Gastrocnemius medialis (tissue), 4 donors: ENCODE results near the gene DLD. TPM values are rescaled to one million over a fixed set of nuclear protein-coding genes. Genes with fewer than 3 reads are reported as not detected.

Source experiments
- ATAC-seq, 2 donors: fragments of 150-250 bp; one replicate each; pipeline ENCODE4 v1.9.1; 2016
- DNase-seq, 2 donors: peaks; one replicate each; pipeline ENCODE4 v3.0.0-alpha.2; 2019
- H3K27ac ChIP-seq, 4 donors: fragments of 200-600 bp; sonication (generic); 1 replicate in 1 of 4; 2 replicates in 3 of 4; pipeline ENCODE4 v1.5.1; 2016 to 2018; ENCODE audit warnings: mild to moderate bottlenecking in 2 of 4, moderate library complexity in 1 of 4
- H3K27me3 ChIP-seq, 3 donors: fragments of 200-600 bp; sonication (generic) in 2 of 3; 1 replicate in 1 of 3; 2 replicates in 2 of 3; pipeline versions ENCODE4 v1.5.1 to v1.6.0; 2016 to 2019; ENCODE audit warnings: mild to moderate bottlenecking in 1 of 3, moderate library complexity in 1 of 3
- H3K36me3 ChIP-seq, 2 donors: fragments of 200-600 bp; sonication (generic) in 1 of 2; one replicate each; pipeline ENCODE4 v1.5.1; 2017 to 2018
- H3K4me1 ChIP-seq, 2 donors: fragments of 200-600 bp; sonication (generic) in 1 of 2; one replicate each; pipeline ENCODE4 v1.5.1; 2016 to 2017; ENCODE audit warnings: mild to moderate bottlenecking in 2 of 2
- H3K4me3 ChIP-seq, 4 donors: fragments of 200-600 bp; sonication (generic) in 3 of 4; 1 replicate in 1 of 4; 2 replicates in 3 of 4; pipeline ENCODE4 v1.5.1; 2016 to 2019; ENCODE audit warnings: mild to moderate bottlenecking in 2 of 4
- H3K9me3 ChIP-seq, 3 donors: fragments of 200-600 bp; sonication (generic) in 2 of 3; 1 replicate in 1 of 3; 2 replicates in 2 of 3; pipeline ENCODE4 v1.5.1; 2016 to 2019
- POLR2A ChIP-seq, 2 donors: fragments of 450-650 bp; IDR thresholded peaks; one replicate each; pipeline ENCODE4 v1.6.1; 2017; ENCODE audit warnings: antibody characterized with exemption in 2 of 2, mild to moderate bottlenecking in 2 of 2, moderate library complexity in 2 of 2
- in situ Hi-C, 4 donors: fragments of 200-750 bp; cut with MboI; loops; one replicate each; pipeline versions ENCODE4 v1.15.0 to v1.8.0; 2017; ENCODE audit warnings: low sequenced_read_pairs in 4 of 4
- intact Hi-C: fragments of 100-400 bp; cut with DNase I; formaldehyde crosslinking; loops from one replicate; pipeline ENCODE4 v1.15.1; 2023; ENCODE audit warnings: low total_unique reads
- total RNA-seq, 4 donors: library from RNA; depleted of rRNA; stranded (reverse); fragments of >200 nt; gene quantifications; one replicate each; pipeline versions ENCODE4 v1.1.0 to v1.2.3, GENCODE V29; 2016
- TF ChIP-seq, protein P1 (sequence below), 5 experiments: fragments of 450-650 bp in 3 of 5; fragments of 200-600 bp in 2 of 5; sonication (generic) in 2 of 5; IDR thresholded peaks in 4 of 5; conservative IDR thresholded peaks in 1 of 5; 1 replicate in 4 of 5; 2 replicates in 1 of 5; pipeline ENCODE4 v1.5.1; 2016 to 2019; ENCODE audit warnings: antibody characterized with exemption in 5 of 5, mild to moderate bottlenecking in 3 of 5, moderate library complexity in 3 of 5

The DLD gene
- total RNA-seq, 4 donors from 2014 or later = 110 to 157 (median 146) TPM

- Histone ChIP-seq H3K4me3 (no peak overlapping the region), H3K27me3 (no peaks in the 10 kb centered on the region), H3K4me1 (peaks cover 11 to 15% of the 10 kb centered on the region in 2 donors), H3K27ac (no peak overlapping the region), H3K36me3 (no peaks in the 10 kb centered on the region), H3K9me3 (no peaks in the 10 kb centered on the region)
- DNase-seq = no peak
- no peak for TF ChIP-seq POLR2A (IDR thresholded peaks at IDR 0.05)
- TF ChIP-seq, protein P1, sequence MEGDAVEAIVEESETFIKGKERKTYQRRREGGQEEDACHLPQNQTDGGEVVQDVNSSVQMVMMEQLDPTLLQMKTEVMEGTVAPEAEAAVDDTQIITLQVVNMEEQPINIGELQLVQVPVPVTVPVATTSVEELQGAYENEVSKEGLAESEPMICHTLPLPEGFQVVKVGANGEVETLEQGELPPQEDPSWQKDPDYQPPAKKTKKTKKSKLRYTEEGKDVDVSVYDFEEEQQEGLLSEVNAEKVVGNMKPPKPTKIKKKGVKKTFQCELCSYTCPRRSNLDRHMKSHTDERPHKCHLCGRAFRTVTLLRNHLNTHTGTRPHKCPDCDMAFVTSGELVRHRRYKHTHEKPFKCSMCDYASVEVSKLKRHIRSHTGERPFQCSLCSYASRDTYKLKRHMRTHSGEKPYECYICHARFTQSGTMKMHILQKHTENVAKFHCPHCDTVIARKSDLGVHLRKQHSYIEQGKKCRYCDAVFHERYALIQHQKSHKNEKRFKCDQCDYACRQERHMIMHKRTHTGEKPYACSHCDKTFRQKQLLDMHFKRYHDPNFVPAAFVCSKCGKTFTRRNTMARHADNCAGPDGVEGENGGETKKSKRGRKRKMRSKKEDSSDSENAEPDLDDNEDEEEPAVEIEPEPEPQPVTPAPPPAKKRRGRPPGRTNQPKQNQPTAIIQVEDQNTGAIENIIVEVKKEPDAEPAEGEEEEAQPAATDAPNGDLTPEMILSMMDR (IDR thresholded peaks at IDR 0.05 in 4 of 5, conservative IDR thresholded peaks at IDR 0.05 in 1 of 5) = no peak
- in situ Hi-C loops (loop anchor here in 3 of 4 donors (25.0 kb wide), 3 partner anchors 279 to 396 kb away; partner anchors contain the start of genes LAMB4 (in 2 of the 3) and GPR22 (in 1 of the 3)), intact Hi-C loops (no loop called here)
- ATAC-seq = no peak
Observed at GRCh38 chr7:107858280-107858679, 32.7 kb upstream of the DLD start.

- in situ Hi-C loops = loop anchor here in 3 of 4 donors (25.0 kb wide), 3 partner anchors 277 to 398 kb away; partner anchors contain the start of genes LAMB4 (in 2 of the 3) and GPR22 (in 1 of the 3)
- Histone ChIP-seq H3K36me3 (no peaks in the 10 kb centered on the region), H3K4me3 (peak overlapping the region in 1 of 4 donors; percentile 14), H3K9me3 (no peaks in the 10 kb centered on the region), H3K27me3 (no peaks in the 10 kb centered on the region), H3K4me1 (peaks cover 11 to 15% of the 10 kb centered on the region in 2 donors), H3K27ac (peak overlapping the region in 1 of 4 donors; percentile 45)
- no peak for TF ChIP-seq POLR2A (IDR thresholded peaks at IDR 0.05)
- TF ChIP-seq, protein P1 (IDR thresholded peaks at IDR 0.05 in 4 of 5, conservative IDR thresholded peaks at IDR 0.05 in 1 of 5) = no peak
- intact Hi-C loops = no loop called here
- no peak for DNase-seq
- no peak for ATAC-seq
Observed at GRCh38 chr7:107860279-107860961, 30.6 kb upstream of the DLD start.

- no peak for TF ChIP-seq POLR2A (IDR thresholded peaks at IDR 0.05)
- TF ChIP-seq, protein P1 (IDR thresholded peaks at IDR 0.05 in 4 of 5, conservative IDR thresholded peaks at IDR 0.05 in 1 of 5) = no peak
- peaks cover 11 to 15% of the 10 kb centered on the region in 2 donors for H3K4me1 ChIP-seq
- in situ Hi-C loops = loop anchor here in 3 of 4 donors (25.0 kb wide), 3 partner anchors 276 to 399 kb away; partner anchors contain the start of genes LAMB4 (in 2 of the 3) and GPR22 (in 1 of the 3)
- H3K27ac ChIP-seq = no peak overlapping the region
- H3K9me3 ChIP-seq = no peaks in the 10 kb centered on the region
- ATAC-seq = no peak
- H3K36me3 ChIP-seq = no peaks in the 10 kb centered on the region
- no peaks in the 10 kb centered on the region for H3K27me3 ChIP-seq
- intact Hi-C loops = no loop called here
- DNase-seq = no peak
- H3K4me3 ChIP-seq = no peak overlapping the region
Observed at GRCh38 chr7:107860981-107861652, 29.9 kb upstream of the DLD start.

DNA sequence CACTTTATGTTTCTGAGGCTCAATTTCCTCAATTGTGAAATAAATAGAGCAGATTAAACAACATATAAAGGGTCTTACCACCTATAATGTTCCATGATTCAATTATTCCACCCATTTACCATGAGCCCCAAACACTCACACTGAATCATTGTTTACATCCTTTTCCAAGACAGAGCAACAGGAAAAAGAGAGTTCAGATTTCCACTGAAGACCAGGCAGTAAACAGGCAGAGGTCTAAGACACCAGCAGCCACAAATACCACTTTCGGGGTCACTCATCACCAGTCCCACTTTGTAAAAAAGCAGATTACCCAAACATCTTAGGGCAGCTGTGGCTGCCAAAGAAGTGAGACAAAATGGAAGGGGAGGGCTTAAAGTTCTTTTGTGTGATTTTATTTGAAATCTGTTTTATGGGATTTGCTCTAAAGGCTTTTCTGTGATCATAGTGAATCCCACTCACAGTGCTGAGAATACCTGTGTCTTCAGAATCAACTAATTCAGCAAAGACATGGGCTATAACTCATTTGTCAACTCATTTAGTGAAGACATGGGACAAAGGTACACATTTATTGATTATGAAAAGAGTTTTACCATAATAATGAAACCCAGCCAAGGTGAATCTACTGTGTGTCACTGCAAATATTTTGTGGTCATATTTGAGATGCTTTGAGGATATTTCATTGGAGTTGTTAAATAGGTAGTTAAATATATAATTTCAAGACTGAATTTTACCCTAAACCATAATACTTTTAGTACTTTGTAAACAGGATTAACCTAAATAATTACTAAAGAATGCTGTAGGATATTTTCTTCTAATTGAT lies 24.8 kb upstream of the DLD start:
- H3K27ac ChIP-seq = no peak overlapping the region
- intact Hi-C loops = no loop called here
- no peaks in the 10 kb centered on the region for H3K36me3 ChIP-seq
- DNase-seq (no peak), ATAC-seq (no peak)
- H3K4me1 ChIP-seq = no peaks in the 10 kb centered on the region
- no peak for TF ChIP-seq POLR2A (IDR thresholded peaks at IDR 0.05)
- TF ChIP-seq, protein P1 (IDR thresholded peaks at IDR 0.05 in 4 of 5, conservative IDR thresholded peaks at IDR 0.05 in 1 of 5) = no peak
- H3K27me3 ChIP-seq = no peaks in the 10 kb centered on the region
- in situ Hi-C loops = loop anchor here in 3 of 4 donors (25.0 kb wide), 3 partner anchors 271 to 404 kb away; partner anchors contain the start of genes LAMB4 (in 2 of the 3) and GPR22 (in 1 of the 3)
- no peaks in the 10 kb centered on the region for H3K9me3 ChIP-seq
- no peak overlapping the region for H3K4me3 ChIP-seq
